Astrocyte (in vitro differentiated cells and primary cell): ENCODE results near the gene SLCO2A1.

ENCODE experiments used
- EZH2 ChIP-seq: IDR thresholded peaks from 2 replicates; pipeline ENCODE4 v1.6.1; 2012; ENCODE audit warnings: mild to moderate bottlenecking, low read length, inconsistent platforms; ENCODE audit not compliant: insufficient read depth
- TF ChIP-seq, protein P1 (sequence below): IDR thresholded peaks from 2 replicates; pipeline ENCODE4 v1.5.1; 2011; ENCODE audit warnings: low read depth, mild to moderate bottlenecking, inconsistent platforms, low read length, moderate library complexity; ENCODE audit not compliant: insufficient read depth

DNA sequence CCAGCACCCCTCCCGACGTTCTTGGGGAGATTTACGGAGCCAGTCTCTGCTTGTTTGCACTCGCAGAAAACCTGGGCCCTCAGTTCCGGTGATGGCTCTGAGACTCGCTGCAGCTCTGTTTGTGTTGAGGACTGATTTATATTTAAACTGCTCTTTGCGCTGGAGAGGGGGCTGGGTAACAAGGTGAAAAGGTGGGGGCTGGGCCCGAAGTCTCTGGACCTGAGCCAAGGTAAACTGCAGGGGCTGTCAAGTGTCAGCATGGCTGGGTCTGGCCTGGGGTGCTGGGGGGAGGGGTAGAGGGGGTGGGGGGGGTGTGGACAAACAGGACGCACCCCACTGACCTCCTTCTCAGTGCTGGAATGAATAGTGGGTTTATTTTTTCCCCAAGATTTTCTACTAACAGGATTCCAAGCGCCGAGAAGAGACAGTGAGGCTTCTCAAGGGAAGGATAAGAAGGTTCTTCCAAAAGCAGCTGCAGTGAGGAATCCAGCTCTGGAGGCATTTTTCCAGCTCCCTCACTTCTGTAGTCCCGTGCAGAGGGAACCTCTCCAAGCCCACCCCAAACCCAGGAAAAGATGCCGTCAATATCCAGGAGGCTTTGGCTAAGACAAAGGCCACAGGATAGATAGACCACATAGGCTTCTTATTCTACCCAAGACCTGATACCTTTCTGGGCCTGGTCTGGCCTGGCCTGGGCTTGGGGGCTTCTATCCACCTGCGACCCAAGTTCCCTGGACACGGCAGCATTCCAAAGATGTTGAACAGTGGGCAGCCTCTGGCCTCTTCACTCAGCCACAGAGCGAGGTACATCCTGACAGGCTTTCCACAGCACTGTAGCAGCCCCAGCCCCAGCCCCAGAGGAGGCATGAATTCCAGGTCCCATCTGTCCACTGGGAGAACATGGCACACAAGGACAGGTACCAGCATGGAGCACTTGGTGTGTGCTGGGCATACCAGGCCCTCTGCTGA is 938 bp upstream of the SLCO2A1 start:
- TF ChIP-seq, protein P1, sequence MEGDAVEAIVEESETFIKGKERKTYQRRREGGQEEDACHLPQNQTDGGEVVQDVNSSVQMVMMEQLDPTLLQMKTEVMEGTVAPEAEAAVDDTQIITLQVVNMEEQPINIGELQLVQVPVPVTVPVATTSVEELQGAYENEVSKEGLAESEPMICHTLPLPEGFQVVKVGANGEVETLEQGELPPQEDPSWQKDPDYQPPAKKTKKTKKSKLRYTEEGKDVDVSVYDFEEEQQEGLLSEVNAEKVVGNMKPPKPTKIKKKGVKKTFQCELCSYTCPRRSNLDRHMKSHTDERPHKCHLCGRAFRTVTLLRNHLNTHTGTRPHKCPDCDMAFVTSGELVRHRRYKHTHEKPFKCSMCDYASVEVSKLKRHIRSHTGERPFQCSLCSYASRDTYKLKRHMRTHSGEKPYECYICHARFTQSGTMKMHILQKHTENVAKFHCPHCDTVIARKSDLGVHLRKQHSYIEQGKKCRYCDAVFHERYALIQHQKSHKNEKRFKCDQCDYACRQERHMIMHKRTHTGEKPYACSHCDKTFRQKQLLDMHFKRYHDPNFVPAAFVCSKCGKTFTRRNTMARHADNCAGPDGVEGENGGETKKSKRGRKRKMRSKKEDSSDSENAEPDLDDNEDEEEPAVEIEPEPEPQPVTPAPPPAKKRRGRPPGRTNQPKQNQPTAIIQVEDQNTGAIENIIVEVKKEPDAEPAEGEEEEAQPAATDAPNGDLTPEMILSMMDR = no peak
- no peak for TF ChIP-seq EZH2
